C4-2B (cell line): ENCODE measurements around the gene PDCD1.
"Not testable (repeated sequence)": the region's sequence is repeated elsewhere in the genome, so short reads cannot be mapped to it uniquely, and the experiment has no call there.

Experiments
- CTCF ChIP-seq: fragments of 450-650 bp; conservative IDR thresholded peaks from 2 replicates; pipeline ENCODE4 v1.5.1; 2017; ENCODE audit warnings: mild to moderate bottlenecking
- ZFX ChIP-seq: fragments of 450-650 bp; IDR thresholded peaks from 2 replicates; pipeline ENCODE4 v1.6.1; 2017

- TF ChIP-seq CTCF, ZFX: not testable (repeated sequence)
These were observed 58.3 kb downstream of the PDCD1 start for GRCh38 chr2:241800198-241800903.
